ENCODE data around the gene ODC1. TPM values are rescaled to one million over a fixed set of nuclear protein-coding genes. Genes with fewer than 3 reads are reported as not detected.

Gene ODC1
- total RNA-seq, 2 experiments from 2014 or later, result 64.8 to 80.3 TPM

DNA sequence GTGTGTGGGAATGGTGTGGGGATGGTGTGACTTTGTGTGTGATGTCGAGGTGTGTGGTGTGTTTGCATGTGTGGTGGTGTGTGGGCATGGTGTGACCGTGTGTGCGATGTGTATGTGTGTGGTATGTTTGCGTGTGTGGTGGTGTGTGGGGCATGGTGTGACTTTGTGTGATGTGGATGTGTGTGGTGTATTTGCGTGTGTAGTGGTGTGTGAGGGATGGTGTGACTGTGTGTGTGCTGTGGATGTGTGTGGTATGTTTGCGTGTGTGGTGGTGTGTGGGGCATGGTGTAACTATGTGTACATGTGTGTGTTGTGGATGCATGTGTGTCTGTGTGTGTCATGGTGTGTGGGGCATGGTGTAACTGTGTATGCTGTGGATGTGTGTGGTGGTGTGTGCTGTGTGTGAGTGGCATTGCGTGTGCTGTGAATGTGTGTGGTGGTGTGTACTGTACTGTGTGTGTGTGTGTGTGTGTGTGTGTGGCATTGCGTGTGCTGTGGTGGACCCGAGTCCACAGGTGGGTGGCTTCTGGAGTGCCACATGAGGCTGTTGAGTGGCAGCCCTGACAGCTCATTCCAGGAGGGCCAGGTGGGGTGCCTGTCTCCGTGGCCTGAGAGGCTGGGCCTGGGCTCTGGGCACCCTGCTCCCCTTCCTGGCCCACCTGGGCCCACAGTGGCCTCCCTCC lies 14.7 kb downstream of the ODC1 start:
- no peaks in the 10 kb centered on the region for H3K36me3 Mint-ChIP-seq
- DNase-seq (no peak), ATAC-seq (no peak)
- no peak overlapping the region for H3K27ac Mint-ChIP-seq
- peaks cover 7% of the 10 kb centered on the region for H3K4me1 Mint-ChIP-seq
- no peak overlapping the region for H3K4me3 Mint-ChIP-seq
- H3K27me3 Mint-ChIP-seq, result peaks cover 4% of the 10 kb centered on the region
- no peaks in the 10 kb centered on the region for H3K9me3 Mint-ChIP-seq (ENCODE audit: low read depth)
- CTCF ChIA-PET, result interaction anchor here (1.1 to 5.6 kb wide), 8 partner anchors 11 to 449 kb away, joined by 3 to 86 read pairs (median 12); no protein-coding TSS in a partner anchor

DNA sequence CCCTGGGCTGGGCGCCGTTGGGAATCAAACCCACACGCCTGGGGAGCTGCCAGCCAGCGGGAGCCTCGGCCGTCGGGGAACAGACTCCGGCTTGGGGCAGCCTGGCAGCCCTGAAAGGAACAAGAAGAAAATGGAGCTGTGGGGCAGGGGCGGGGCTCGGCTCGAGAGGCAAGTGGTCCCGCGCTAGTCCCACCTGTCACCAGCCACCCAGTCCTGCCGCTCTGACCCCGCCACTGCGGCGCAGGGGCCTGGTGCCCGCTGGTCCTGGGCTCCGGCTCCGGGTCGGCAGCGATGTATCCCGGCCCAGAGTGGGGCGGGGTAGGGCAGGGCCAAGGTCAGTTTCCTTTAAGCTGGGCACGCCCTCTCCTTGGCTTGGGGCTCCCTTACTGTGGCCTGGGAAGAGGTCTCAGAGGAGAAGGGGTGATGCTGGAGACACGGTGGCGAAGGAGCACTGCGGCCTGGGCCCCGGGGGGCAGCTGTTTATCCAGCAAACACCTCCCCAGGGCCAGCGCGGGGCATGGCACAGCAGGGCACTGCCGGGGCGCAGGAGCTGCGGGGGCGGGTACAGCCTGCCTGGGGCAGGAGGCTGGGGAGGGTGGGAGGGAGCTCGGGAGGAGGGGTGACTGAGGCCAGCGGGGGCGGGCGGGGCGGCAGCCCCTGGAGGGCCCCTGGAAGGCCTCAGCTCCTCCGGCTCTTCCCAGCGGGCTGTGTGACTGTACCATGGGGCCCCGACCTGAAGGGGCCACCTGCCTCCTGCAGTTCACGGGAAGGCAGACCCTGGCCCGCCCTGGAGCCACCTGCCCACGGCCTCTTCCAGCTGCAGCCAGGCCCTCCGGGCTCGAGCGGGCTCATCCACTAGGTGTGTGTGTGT lies 15.6 kb downstream of the ODC1 start:
- H3K4me3 Mint-ChIP-seq, result peak overlapping the region; percentile 73
- peaks cover 4% of the 10 kb centered on the region for H3K27me3 Mint-ChIP-seq

DNA sequence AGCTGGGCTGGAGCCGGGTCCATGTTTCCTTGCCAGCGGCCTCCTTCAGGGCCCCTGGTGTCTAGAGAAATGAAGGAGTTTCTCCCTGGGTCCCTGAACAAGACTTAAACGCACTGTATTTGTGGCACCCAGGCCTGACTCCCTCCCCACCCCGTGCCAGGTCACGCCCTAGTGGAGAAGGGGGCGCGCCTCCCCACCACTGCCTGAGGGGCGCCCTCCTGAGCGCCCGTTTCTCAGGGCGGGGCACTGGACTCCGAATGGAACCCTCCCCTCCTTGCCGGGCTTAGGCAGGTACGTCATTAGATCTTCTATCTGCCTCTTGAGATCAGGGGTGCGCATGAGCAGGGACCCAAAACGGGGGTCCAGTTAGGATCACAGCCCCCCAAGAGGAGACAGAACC lies 16.3 kb downstream of the ODC1 start:
- CTCF ChIA-PET, result interaction anchor here (0.8 to 5.6 kb wide), 8 partner anchors 13 to 359 kb away, joined by 3 to 86 read pairs (median 8); no protein-coding TSS in a partner anchor
- H3K4me3 Mint-ChIP-seq, result peak overlapping the region; percentile 73
- H3K4me1 Mint-ChIP-seq, result peaks cover 7% of the 10 kb centered on the region
- no peaks in the 10 kb centered on the region for H3K36me3 Mint-ChIP-seq
- DNase-seq (no peak), ATAC-seq (peak; percentile 25)
- peak overlapping the region; percentile 24 for H3K27ac Mint-ChIP-seq
- H3K9me3 Mint-ChIP-seq (ENCODE audit: low read depth), result no peaks in the 10 kb centered on the region
- peaks cover 4% of the 10 kb centered on the region for H3K27me3 Mint-ChIP-seq

More for the DNA sequence above, 15.6 kb downstream of the ODC1 start:
- ATAC-seq (peak; percentile 81), DNase-seq (peak; percentile 57)
- H3K36me3 Mint-ChIP-seq, result no peaks in the 10 kb centered on the region
- CTCF ChIA-PET, result interaction anchor here (0.8 to 5.6 kb wide), 9 partner anchors 12 to 448 kb away, joined by 3 to 86 read pairs (median 5); no protein-coding TSS in a partner anchor
- no peaks in the 10 kb centered on the region for H3K9me3 Mint-ChIP-seq (ENCODE audit: low read depth)
- peak overlapping the region; percentile 24 for H3K27ac Mint-ChIP-seq
- H3K4me1 Mint-ChIP-seq, result peaks cover 7% of the 10 kb centered on the region

DNA sequence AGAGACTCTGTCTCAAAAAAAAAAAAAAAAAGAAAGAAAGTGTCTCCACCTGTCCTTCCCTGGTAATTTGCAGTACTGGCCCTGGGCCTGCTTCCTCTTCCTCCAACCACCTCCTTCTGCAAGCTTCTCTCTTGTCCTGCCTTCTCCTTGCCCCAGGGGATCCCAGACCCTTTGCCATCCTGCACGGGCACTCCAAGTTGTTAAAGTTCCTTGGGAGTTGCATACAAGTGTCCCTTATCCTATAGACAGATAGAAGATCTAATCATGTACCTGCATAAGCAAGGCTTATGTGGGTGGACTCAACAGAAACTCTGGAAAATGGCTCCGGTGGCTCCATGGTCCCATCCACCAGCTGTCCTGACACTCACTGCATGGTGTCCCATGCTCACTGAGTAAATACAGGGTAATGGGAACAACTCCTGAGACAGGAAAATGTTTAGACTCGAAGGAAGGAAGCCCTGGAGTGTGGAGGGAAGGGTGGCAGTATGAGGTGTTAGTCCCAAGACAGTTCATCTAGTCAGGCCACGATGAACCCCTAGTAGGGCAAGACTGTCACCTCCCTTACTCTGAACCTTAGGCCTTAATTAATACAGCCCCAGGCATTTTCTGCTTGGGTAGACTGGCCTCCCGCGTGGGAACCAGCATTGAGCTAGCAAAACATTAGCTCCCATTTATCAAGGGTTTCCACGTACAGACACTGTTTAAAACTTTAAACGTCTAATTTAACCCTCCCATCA lies 17.1 kb downstream of the ODC1 start:
- CTCF ChIA-PET, result interaction anchor here (1.3 to 5.6 kb wide), 6 partner anchors 14 to 359 kb away, joined by 3 to 86 read pairs (median 8); no protein-coding TSS in a partner anchor
- no peak overlapping the region for H3K4me3 Mint-ChIP-seq

DNA sequence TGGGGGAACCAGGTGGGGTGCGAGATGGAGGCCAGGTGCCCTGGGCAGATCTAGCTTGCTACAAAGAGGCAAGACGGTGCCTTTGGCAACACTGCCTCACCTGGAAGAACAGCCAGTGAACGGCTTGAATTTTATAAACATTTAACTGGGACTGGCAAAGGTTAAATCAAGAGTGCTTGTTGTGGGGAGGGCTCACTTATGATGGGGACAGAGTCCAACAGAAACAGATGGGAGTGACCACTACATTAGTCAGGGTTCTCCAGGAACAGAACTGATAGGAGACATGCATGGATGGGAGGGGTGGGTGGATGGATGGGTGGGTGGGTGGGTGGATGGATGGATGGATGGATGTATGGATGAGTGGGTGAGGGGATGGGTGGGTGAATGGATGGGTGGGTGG lies 19.2 kb downstream of the ODC1 start:
- Mint-ChIP-seq H3K36me3 (no peaks in the 10 kb centered on the region), H3K4me1 (peaks cover 5% of the 10 kb centered on the region), H3K9me3 (ENCODE audit: low read depth) (no peaks in the 10 kb centered on the region), H3K27me3 (peaks cover 4% of the 10 kb centered on the region), H3K27ac (no peak overlapping the region), H3K4me3 (no peak overlapping the region)
- no peak for DNase-seq
- CTCF ChIA-PET, result interaction anchor here (1.1 kb wide), 1 partner anchor 630 kb away, joined by 3 read pairs; no protein-coding TSS in a partner anchor
- ATAC-seq, result no peak

More for the DNA sequence above, 17.1 kb downstream of the ODC1 start:
- DNase-seq, result no peak
- Mint-ChIP-seq H3K27me3 (peaks cover 4% of the 10 kb centered on the region), H3K4me1 (peaks cover 7% of the 10 kb centered on the region), H3K27ac (no peak overlapping the region), H3K9me3 (ENCODE audit: low read depth) (no peaks in the 10 kb centered on the region), H3K36me3 (no peaks in the 10 kb centered on the region)
- ATAC-seq, result no peak

DNA sequence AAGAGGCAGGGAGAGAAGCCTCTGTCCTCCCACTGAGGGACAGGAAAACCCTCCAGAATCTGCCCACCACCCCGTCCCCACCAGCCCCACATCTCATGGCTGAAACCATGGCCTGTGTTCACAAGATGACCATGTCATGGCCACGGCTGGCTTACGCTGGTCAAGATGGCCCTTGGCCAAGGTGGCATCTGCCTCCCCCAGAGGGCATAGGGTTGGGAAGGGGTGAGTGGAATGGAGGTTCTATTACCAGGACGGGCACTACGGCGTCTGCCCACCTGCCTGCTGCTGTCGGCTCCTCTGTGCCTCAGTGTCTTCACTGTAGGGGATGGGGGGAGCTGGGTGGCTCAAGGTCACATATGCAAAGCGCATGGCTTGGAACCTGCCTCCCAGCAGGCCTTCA lies 19.8 kb downstream of the ODC1 start:
- CTCF ChIA-PET, result interaction anchor here (1.1 kb wide), 1 partner anchor 629 kb away, joined by 3 read pairs; no protein-coding TSS in a partner anchor
- no peak for DNase-seq
- ATAC-seq, result no peak
- Mint-ChIP-seq H3K4me3 (no peak overlapping the region), H3K27me3 (peaks cover 3% of the 10 kb centered on the region), H3K36me3 (no peaks in the 10 kb centered on the region), H3K9me3 (ENCODE audit: low read depth) (no peaks in the 10 kb centered on the region), H3K4me1 (peaks cover 4% of the 10 kb centered on the region), H3K27ac (no peak overlapping the region)

DNA sequence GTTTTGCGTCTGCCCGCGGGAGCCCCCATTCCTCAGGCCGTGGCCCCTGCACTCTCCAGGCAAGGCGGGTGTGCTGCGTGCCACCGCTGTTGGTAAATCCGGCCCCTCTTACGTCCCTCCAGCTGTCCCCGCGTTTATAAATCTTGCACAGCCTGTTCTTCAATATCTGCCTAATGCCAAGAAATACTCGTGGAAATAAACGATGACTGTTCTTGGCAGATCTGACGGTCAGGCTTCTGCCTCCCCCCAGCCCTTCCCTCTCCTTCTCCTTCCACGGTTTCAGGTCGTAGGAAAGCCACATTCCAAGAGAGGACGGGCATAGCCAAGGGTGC lies 20.5 kb downstream of the ODC1 start:
- no peaks in the 10 kb centered on the region for H3K4me1 Mint-ChIP-seq
- CTCF ChIA-PET, result no interaction called here
- ATAC-seq, result no peak

DNA sequence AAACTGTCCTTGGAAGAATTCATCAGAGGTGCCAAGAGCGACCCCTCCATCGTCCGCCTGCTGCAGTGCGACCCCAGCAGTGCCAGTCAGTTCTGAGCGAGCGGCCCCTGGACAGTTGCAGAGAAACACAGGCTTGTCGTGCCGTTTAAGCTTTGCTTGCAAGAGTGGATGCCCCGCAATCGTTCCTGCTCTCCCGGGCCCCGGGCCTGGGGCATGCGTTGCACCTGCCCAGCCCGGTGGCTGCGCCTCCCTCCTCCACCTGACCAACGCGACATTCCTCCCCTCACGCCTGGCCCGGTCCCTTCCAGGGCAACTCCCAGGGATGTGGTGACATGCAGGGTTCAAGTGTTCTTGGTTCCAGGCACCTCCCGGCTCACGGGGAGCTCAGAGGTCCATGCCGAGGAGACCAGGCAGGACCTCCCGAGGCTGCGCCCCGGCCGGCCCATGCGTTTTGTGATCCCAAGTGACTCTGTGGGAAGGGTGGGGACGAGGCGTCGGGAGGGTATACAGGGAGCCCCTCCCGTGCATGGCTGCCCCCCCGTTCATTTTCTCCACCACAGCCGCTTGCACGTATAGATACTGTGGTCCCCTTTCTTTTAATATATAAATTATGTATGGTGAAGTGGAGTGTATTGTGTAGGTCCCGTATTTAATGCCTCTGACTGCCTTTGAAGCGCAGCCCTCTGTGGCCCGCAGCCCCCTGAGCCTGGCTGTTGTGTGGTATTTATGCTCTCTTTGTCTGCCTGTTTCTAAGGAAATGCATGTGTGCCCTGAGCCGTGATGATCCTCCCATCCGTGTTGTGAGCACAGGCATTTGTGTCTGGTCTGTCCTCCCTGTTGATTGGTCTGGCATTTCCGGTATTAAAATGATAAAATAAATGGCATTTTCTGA lies 21.2 kb downstream of the ODC1 start:
- no peaks in the 10 kb centered on the region for H3K27me3 Mint-ChIP-seq
- H3K36me3 Mint-ChIP-seq, result no peaks in the 10 kb centered on the region
- CTCF ChIA-PET, result interaction anchor here (1.0 kb wide), 1 partner anchor 303 kb away, joined by 3 read pairs; no protein-coding TSS in a partner anchor
- no peak overlapping the region for H3K27ac Mint-ChIP-seq
- no peaks in the 10 kb centered on the region for H3K9me3 Mint-ChIP-seq (ENCODE audit: low read depth)
- ATAC-seq (no peak), DNase-seq (no peak)
- H3K4me3 Mint-ChIP-seq, result no peak overlapping the region
- no peaks in the 10 kb centered on the region for H3K4me1 Mint-ChIP-seq

More for the DNA sequence above, 20.5 kb downstream of the ODC1 start:
- Mint-ChIP-seq H3K36me3 (no peaks in the 10 kb centered on the region), H3K27me3 (no peaks in the 10 kb centered on the region), H3K4me3 (no peak overlapping the region), H3K27ac (no peak overlapping the region), H3K9me3 (ENCODE audit: low read depth) (no peaks in the 10 kb centered on the region)
- no peak for DNase-seq

DNA sequence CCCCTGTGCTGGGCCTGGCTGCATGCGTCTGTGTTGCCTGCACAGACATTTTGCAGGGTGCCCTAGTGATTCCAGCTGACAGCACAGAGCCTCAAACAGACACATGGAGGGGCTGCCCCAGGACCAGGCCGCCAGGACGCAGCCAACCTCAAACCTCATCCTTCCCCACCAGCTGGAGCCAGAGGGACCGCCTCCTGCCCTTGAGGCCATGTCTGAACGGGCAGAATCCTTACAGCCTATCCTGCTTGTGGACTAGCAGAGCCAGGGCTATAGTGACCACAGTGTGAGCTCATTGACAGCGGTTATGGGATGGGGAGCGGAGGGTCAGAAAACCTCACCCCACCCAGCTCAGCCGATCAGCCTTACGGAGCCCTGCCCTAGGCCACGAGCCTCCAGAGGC lies 22.4 kb downstream of the ODC1 start:
- no peak overlapping the region for H3K4me3 Mint-ChIP-seq
- no peaks in the 10 kb centered on the region for H3K9me3 Mint-ChIP-seq (ENCODE audit: low read depth)
- DNase-seq (no peak), ATAC-seq (no peak)
- H3K36me3 Mint-ChIP-seq, result no peaks in the 10 kb centered on the region
- H3K27ac Mint-ChIP-seq, result no peak overlapping the region
- H3K4me1 Mint-ChIP-seq, result no peaks in the 10 kb centered on the region
- CTCF ChIA-PET, result interaction anchor here (1.0 kb wide), 1 partner anchor 9 kb away, joined by 4 read pairs; no protein-coding TSS in a partner anchor
- H3K27me3 Mint-ChIP-seq, result no peaks in the 10 kb centered on the region

DNA sequence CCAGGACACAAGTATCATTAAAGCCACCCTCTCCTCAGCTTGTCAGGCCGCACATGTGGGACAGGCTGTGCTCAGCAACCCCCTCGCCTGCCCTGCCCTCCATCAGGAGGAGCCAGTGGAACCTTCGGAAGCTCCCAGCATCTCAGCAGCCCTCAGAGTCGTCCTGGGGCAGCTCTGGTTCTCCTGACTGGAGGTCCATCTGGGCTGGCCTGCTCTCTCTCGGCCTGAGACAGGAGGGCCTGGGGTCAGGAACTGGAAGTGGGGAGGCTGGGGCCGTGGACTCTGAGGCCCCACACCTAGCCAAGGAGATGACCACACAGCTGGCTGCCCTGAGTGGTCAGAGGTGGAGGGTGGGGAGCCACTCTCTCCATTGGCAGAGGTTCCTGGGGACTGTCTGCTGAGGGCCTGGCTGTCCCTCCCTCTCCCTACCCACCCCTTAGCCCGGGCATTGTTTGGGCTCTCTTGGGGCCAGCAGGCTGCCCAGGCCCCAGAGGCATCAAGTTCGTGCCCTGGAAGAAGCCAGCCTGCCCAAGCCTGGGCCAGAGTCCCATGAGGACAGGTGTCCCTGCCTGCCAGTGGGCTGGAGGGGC lies 23.1 kb downstream of the ODC1 start:
- no peaks in the 10 kb centered on the region for H3K4me1 Mint-ChIP-seq
- no peaks in the 10 kb centered on the region for H3K36me3 Mint-ChIP-seq
- H3K9me3 Mint-ChIP-seq (ENCODE audit: low read depth), result no peaks in the 10 kb centered on the region
- no peaks in the 10 kb centered on the region for H3K27me3 Mint-ChIP-seq
- DNase-seq (no peak), ATAC-seq (no peak)
- no peak overlapping the region for H3K4me3 Mint-ChIP-seq
- CTCF ChIA-PET, result interaction anchor here (1.4 kb wide), 2 partner anchors 10 to 17 kb away, joined by 3 to 7 read pairs; no protein-coding TSS in a partner anchor
- H3K27ac Mint-ChIP-seq, result no peak overlapping the region

DNA sequence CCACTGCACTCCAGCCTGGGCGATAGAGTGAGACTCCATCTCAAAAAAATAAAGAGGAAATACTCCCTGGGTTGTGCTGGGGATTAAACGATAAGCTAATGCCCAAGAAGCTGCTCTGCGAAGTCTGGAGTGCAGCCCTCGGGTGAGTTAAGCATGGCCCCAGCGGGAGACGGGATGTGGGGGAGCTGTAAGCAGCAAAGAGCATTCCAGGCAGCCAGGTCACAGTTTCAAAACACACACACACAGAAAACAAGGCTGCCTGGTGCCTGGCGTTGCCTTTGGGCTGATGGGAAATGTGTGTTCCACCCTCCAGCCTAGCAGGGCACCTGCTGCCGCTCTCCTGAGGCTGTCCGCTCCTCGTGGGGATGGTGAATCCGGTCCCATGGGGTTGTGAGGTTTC lies 24.1 kb downstream of the ODC1 start:
- CTCF ChIA-PET, result interaction anchor here (1.4 kb wide), 2 partner anchors 11 to 16 kb away, joined by 3 to 7 read pairs; no protein-coding TSS in a partner anchor
- DNase-seq, result no peak
- Mint-ChIP-seq H3K9me3 (ENCODE audit: low read depth) (no peaks in the 10 kb centered on the region), H3K27me3 (no peaks in the 10 kb centered on the region), H3K36me3 (no peaks in the 10 kb centered on the region), H3K27ac (no peak overlapping the region), H3K4me3 (no peak overlapping the region), H3K4me1 (no peaks in the 10 kb centered on the region)
- ATAC-seq, result no peak

DNA sequence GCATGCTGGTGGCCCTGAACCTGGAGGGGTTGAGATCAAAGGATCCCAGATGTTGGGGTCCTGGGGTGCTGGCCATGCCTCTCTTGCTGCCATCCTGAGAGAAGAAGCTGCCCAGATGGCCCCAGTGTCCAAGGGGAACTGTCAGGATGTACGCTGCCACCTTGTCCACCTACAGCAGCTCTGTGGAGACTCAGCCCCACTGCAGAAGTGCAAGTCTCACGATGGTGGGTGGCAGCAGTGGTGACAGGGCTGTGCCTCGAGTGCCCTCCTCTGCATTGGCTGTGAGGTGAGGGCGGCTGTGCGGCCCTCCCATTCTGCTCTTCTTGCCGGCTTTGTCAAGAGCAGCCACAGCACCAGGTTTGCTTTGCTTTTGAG lies 24.7 kb downstream of the ODC1 start:
- Mint-ChIP-seq H3K27ac (no peak overlapping the region), H3K27me3 (no peaks in the 10 kb centered on the region), H3K4me1 (no peaks in the 10 kb centered on the region), H3K36me3 (no peaks in the 10 kb centered on the region), H3K4me3 (no peak overlapping the region), H3K9me3 (ENCODE audit: low read depth) (no peaks in the 10 kb centered on the region)
- CTCF ChIA-PET, result interaction anchor here (1.4 kb wide), 1 partner anchor 15 kb away, joined by 3 read pairs; no protein-coding TSS in a partner anchor
- no peak for DNase-seq
- no peak for ATAC-seq
